HG03558 (cell line): Measurements from ENCODE around the gene NAT16.

ENCODE experiments used
- ATAC-seq: cut with Tn5 transposase; IDR thresholded peaks from one replicate; pipeline ENCODE4 v1.9.1; 2021; ENCODE audit warnings: moderate number of reproducible peaks; ENCODE audit not compliant: unreplicated experiment; ENCODE audit errors: extremely low read depth

The NAT16 gene

GRCh38 chr7:101162551-101163278 lies 17.4 kb downstream of the NAT16 start:
- no peak for ATAC-seq

GRCh38 chr7:101161692-101162471 lies 18.2 kb downstream of the NAT16 start:
- no peak for ATAC-seq

GRCh38 chr7:101160910-101161309 lies 19.2 kb downstream of the NAT16 start:
- ATAC-seq, result no peak

- ATAC-seq, result no peak
These were observed 20.1 kb downstream of the NAT16 start for GRCh38 chr7:101159696-101160674.

- no peak for ATAC-seq
These were observed 23.1 kb downstream of the NAT16 start for GRCh38 chr7:101156866-101157589.

- ATAC-seq, result no peak
These were observed 23.8 kb downstream of the NAT16 start for GRCh38 chr7:101156277-101156676.

- ATAC-seq, result no peak
These were observed 24.8 kb downstream of the NAT16 start for GRCh38 chr7:101155303-101155702.

GRCh38 chr7:101154693-101155102 lies 25.4 kb downstream of the NAT16 start:
- no peak for ATAC-seq

GRCh38 chr7:101153969-101154692 lies 26.0 kb downstream of the NAT16 start, which contains the start of gene AP1S1:
AP1S1 (plus strand) TSS chr7:101154476; CDS start chr7:101154515, 39 bp downstream.
- peak; percentile 47 for ATAC-seq

GRCh38 chr7:101151908-101152651 lies 28.0 kb downstream of the NAT16 start:
- no peak for ATAC-seq

- ATAC-seq, result no peak
These were observed 39.2 kb downstream of the NAT16 start for GRCh38 chr7:101140746-101141382.

GRCh38 chr7:101140339-101140699 lies 39.8 kb downstream of the NAT16 start:
- no peak for ATAC-seq

- no peak for ATAC-seq
These were observed 41.8 kb downstream of the NAT16 start for GRCh38 chr7:101138213-101138870.

- no peak for ATAC-seq
These were observed 42.4 kb downstream of the NAT16 start for GRCh38 chr7:101137651-101138212.

GRCh38 chr7:101134399-101134980 lies 45.6 kb downstream of the NAT16 start:
- no peak for ATAC-seq

GRCh38 chr7:101133621-101134398 lies 46.3 kb downstream of the NAT16 start:
- no peak for ATAC-seq
